GM12878 (cell line): Measurements from ENCODE around the gene COMT.

ENCODE experiments used
- CREB1 ChIP-seq: IDR thresholded peaks from 2 replicates; pipeline ENCODE4 v1.6.1; 2012; ENCODE audit warnings: low read depth, mild to moderate bottlenecking, inconsistent platforms
- KDM1A ChIP-seq: fragments of 200-600 bp; sonication (generic); IDR thresholded peaks from 2 replicates; pipeline ENCODE4 v1.6.1; 2016; ENCODE audit warnings: borderline replicate concordance
- SUPT20H ChIP-seq: IDR thresholded peaks from 2 replicates; pipeline ENCODE4 v1.6.1; 2011; ENCODE audit warnings: low read depth, mild to moderate bottlenecking, low read length, moderate library complexity, borderline replicate concordance; ENCODE audit not compliant: control insufficient read depth

DNA sequence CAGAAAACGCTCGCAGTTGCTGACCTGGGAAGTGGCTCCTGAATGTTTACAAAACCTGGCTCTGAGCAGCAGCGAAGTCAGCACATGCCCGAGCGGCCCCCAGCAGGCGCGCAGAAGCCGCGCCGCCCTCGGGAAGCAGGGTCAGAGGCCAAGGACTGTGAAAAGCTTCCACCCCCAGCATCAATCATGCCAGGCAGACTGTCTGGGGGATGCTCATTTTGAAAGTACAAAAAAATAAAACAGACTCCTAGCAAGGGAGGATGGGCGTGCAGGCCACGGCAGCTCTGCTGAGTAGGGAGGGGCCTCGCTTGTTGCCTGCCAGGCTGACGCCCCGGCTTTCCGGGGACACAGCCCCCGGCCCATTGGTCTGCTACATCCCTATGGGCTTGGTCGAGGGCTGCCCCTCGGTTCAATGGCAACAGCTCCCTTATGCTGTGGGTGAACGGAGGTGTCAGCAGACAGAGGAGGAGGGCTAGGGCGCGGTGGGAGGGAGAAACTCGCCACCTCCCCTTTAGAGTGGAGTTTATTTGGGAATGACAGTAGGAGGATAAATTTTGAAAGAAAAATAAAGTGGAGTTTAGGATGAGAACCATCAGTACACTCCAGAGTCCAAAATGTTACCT is 49.2 kb upstream of the COMT start:
- TF ChIP-seq CREB1 (no peak), SUPT20H (no peak), KDM1A (no peak)
